Thymus (tissue), 14 donors: ENCODE results near the gene PATE3. TPM values are rescaled to one million over a fixed set of nuclear protein-coding genes. Genes with fewer than 3 reads are reported as not detected.

Experiments used
- DNase-seq, 9 donors: peaks; one replicate each; pipeline ENCODE4 v3.0.0-alpha.2; 2013; ENCODE audit warnings: low spot score in 9 of 9, low read depth in 6 of 9, missing footprints in 1 of 9
- H3K27ac ChIP-seq, 2 donors: one replicate each; pipeline ENCODE4 v1.5.1; 2013; ENCODE audit warnings: control low read depth in 1 of 2, low read depth in 1 of 2, low read length in 1 of 2, mild to moderate bottlenecking in 1 of 2, moderate library complexity in 1 of 2
- H3K27me3 ChIP-seq, 2 donors: one replicate each; pipeline ENCODE4 v1.5.1; 2013; ENCODE audit warnings: low read length in 1 of 2; ENCODE audit not compliant: control insufficient read depth in 2 of 2, insufficient read depth in 1 of 2
- H3K36me3 ChIP-seq, 2 donors: one replicate each; pipeline ENCODE4 v1.5.1; 2013; ENCODE audit warnings: low read length in 1 of 2, mild to moderate bottlenecking in 1 of 2, moderate library complexity in 1 of 2; ENCODE audit not compliant: control insufficient read depth in 2 of 2, insufficient read depth in 2 of 2
- H3K4me1 ChIP-seq, 2 donors: one replicate each; pipeline ENCODE4 v1.5.1; 2013; ENCODE audit warnings: low read length in 2 of 2; ENCODE audit not compliant: control insufficient read depth in 2 of 2, insufficient read depth in 2 of 2
- H3K4me3 ChIP-seq, 2 donors: one replicate each; pipeline ENCODE4 v1.5.1; 2013; ENCODE audit warnings: low read length in 2 of 2, control low read depth in 1 of 2, mild to moderate bottlenecking in 1 of 2
- H3K9me3 ChIP-seq, 2 donors: one replicate each; pipeline ENCODE4 v1.5.1; 2013; ENCODE audit warnings: low read length in 1 of 2, mild to moderate bottlenecking in 1 of 2; ENCODE audit not compliant: control insufficient read depth in 2 of 2, insufficient read depth in 1 of 2
- WGBS: extraction: QIAGEN DNeasy Blood & Tissue Kit; methylation state at CpG from one replicate; pipeline ENCODE4 v1.1.7; 2013; 5-methylcytosine and 5-hydroxymethylcytosine counted together
- long read RNA-seq, 10 donors: transcript quantifications; one replicate each; lab custom pipeline, GENCODE V29; 2026
- polyA plus RNA-seq: library from polyadenylated mRNA; stranded (reverse); fragments of 200-250 nt; gene quantifications from one replicate; pipeline ENCODE4 v1.2.3, GENCODE V29; 2013
- total RNA-seq: library from RNA; stranded (reverse); fragments of 120-200 nt; gene quantifications from one replicate; pipeline ENCODE4 v1.2.4, GENCODE V29; 2013
- donor health status: healthy.

The PATE3 gene, protein sequence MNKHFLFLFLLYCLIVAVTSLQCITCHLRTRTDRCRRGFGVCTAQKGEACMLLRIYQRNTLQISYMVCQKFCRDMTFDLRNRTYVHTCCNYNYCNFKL
- total RNA-seq = not detected
- not detected for polyA plus RNA-seq
- long read RNA-seq, donor 1 = 0 reads
- long read RNA-seq, donor 2 = 0 reads
- long read RNA-seq, donor 3 = 0 reads
- long read RNA-seq, donor 4 = 0 reads
- long read RNA-seq, donor 5 = 0 reads
- long read RNA-seq, donor 6 = 0 reads
- long read RNA-seq, donor 7 = 0 reads
- long read RNA-seq, donor 8 = 0 reads
- long read RNA-seq, donor 9 = 0 reads
- long read RNA-seq, donor 10 = 0 reads

DNA sequence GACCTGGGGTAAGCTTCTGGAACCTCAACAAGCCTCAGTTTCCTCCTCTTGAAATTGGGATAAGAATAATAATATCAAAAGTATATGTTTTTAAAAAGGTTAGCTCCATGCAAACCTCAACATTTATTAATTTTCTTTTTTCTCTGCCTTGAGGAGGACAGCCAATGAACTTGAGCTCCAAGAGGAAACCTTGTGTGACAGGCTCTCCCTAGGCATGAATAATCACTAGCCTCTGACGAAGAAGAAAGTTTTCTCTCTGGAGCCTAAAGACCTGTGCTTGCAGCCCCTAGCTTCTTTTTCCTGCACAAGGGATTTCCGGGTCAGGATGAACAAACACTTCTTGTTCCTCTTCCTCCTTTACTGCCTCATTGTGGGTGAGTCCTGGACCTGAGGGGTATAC is at the start of gene PATE3:
TSS of gene PATE3 (plus strand) at position 301 of the 400 bp plus-strand sequence. CDS start at position 326, 25 bp downstream.
- DNase-seq = no peak
- Histone ChIP-seq H3K27me3 (no peaks in the 10 kb centered on the region), H3K4me3 (no peak within 1 kb of the TSS), H3K4me1 (no peaks in the 10 kb centered on the region), H3K9me3 (no peaks in the 10 kb centered on the region), H3K36me3 (no peaks in the 10 kb centered on the region), H3K27ac (no peak within 1 kb of the TSS)
- WGBS = 23% methylated on average over 2 of the region's 2 CpGs

DNA sequence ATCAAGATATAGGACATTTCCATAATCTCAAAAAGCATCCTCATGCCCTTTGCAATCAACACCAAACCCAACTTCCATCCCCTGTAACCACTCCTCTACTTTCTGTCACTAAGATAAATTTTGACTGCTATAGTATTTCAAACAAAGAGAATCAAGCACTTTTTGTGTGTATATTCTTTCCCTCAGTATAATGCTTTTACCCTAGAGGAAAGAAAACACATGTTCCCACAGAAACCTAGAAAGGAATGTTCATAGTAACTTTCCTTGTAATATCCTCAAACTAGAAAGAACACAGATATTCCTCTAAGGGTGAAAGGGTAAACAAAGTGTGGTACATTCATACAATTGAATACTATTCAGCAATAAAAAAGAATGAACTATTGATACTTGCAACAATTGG is 47.3 kb upstream of the PATE3 start:
- Histone ChIP-seq H3K36me3 (no peaks in the 10 kb centered on the region), H3K27me3 (peaks cover 0 to 2% of the 10 kb centered on the region in 2 donors), H3K4me3 (no peak overlapping the region), H3K27ac (no peak overlapping the region), H3K4me1 (no peaks in the 10 kb centered on the region), H3K9me3 (no peaks in the 10 kb centered on the region)
- no peak for DNase-seq

DNA sequence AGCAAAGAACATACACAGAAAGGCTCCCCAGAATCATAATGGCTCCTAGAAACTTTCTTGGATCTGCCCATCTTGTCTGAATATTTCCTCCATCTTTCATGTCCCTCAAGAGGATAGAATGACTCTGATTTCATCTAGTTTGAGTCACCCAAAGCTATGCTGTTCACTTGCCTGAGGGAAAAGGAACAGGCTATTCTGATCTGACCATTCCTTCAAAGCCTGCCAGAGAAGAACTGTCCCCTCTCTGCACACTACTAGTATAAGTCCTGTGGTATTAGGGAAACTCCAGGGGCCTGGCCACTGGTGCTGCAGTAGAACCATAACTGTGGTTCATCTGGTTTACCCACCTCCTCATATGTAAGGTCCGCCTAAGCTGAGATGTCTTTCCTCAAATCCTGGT is 44.2 kb upstream of the PATE3 start:
- 97% methylated on average over 1 of the region's 1 CpG for WGBS
- Histone ChIP-seq H3K27ac (no peak overlapping the region), H3K4me1 (no peaks in the 10 kb centered on the region), H3K27me3 (peaks cover 0 to 2% of the 10 kb centered on the region in 2 donors), H3K36me3 (no peaks in the 10 kb centered on the region), H3K9me3 (no peaks in the 10 kb centered on the region), H3K4me3 (no peak overlapping the region)
- DNase-seq = no peak

DNA sequence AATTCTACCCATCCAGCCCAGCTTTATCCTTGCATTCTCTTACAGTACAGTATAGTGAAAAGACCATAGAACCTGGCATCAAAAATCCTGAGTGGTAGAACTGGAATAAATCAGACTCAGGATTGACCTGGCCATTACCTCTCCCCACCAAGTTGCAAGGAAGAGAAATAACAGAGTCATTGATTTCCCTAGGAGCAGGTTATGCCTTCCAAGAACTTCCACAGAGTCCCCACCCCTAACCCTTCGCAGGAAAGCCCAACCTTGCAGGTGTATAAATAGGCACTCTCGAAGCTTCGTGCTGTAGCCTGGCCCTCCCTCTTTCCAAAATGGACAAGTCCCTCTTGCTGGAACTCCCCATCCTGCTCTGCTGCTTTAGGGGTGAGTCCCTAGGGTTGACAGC is 41.9 kb upstream of the PATE3 start, which contains the start of gene PATE1:
TSS of gene PATE1 (plus strand) at position 301 of the 400 bp plus-strand sequence. CDS start at position 327, 26 bp downstream.
- Histone ChIP-seq H3K4me3 (no peak within 1 kb of the TSS), H3K36me3 (no peaks in the 10 kb centered on the region), H3K4me1 (no peaks in the 10 kb centered on the region), H3K9me3 (no peaks in the 10 kb centered on the region), H3K27ac (no peak within 1 kb of the TSS), H3K27me3 (peaks cover 0 to 2% of the 10 kb centered on the region in 2 donors)
- no peak for DNase-seq
- 92% methylated on average over 3 of the region's 3 CpGs for WGBS

DNA sequence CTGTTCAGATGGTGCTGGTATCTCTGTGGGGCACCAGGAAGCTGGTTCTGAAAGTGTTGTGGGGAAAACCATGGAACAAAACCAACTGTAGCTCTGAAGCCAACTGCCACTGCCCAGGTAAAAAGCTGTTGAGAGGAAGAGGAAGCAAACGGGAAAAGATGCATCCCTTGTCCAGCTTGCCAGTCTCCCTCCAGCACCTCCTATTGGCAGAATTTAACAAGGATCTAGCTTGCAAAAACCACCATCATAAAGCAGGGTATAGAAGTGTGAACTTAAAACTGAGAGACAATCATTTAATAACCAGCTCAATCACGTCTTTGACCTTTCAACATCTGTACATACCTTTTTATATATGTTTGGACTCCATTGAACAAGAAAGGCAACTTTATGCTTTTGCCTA is 37.3 kb upstream of the PATE3 start:
- WGBS = 67% methylated on average over 2 of the region's 2 CpGs
- Histone ChIP-seq H3K27me3 (no peaks in the 10 kb centered on the region), H3K4me3 (no peak overlapping the region), H3K36me3 (no peaks in the 10 kb centered on the region), H3K27ac (no peak overlapping the region), H3K9me3 (no peaks in the 10 kb centered on the region), H3K4me1 (no peaks in the 10 kb centered on the region)
- no peak for DNase-seq

DNA sequence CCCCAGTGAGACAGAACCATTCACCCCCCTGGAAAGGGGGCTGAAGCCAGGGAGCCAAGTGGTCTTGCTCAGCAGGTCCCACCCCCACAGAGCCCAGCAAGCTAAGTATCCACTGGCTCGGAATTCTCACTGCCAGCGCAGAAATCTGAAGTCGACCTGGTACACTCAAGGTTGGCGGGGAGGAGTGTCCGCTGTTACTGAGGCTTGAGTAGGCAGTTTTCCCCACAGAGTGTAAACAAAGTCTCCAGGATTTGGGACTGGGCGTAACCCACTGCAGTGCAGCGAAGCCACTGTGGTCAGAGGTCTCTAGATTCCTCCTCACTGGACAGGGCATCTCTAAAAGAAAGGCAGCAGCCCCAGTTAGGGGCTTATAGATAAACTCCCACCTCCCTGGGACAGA is 31.9 kb upstream of the PATE3 start:
- WGBS = 93% methylated on average over 7 of the region's 7 CpGs
- H3K4me1 ChIP-seq = no peaks in the 10 kb centered on the region
- H3K36me3 ChIP-seq = no peaks in the 10 kb centered on the region
- H3K27ac ChIP-seq = no peak overlapping the region
- no peak overlapping the region for H3K4me3 ChIP-seq
- H3K9me3 ChIP-seq = no peaks in the 10 kb centered on the region
- no peaks in the 10 kb centered on the region for H3K27me3 ChIP-seq
- DNase-seq = no peak

DNA sequence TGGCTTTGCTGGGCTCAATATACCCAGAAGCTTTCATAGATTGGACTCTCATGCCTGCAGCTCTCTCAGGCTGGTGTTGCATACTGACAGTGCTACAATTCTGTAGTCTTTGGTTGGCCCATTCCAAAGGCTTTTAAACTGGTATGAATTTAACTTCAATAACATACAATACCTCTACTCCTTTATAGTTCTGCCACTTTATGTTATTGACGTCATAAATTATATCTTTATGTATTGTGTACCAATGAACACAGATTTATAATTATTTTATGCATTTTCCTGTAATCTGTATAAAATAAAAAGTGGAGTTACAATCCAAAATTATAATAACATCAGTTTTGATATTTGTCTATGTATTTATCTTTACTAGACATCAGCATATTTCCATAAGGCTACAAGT is 25.5 kb upstream of the PATE3 start:
- Histone ChIP-seq H3K4me1 (no peaks in the 10 kb centered on the region), H3K27ac (no peak overlapping the region)

DNA sequence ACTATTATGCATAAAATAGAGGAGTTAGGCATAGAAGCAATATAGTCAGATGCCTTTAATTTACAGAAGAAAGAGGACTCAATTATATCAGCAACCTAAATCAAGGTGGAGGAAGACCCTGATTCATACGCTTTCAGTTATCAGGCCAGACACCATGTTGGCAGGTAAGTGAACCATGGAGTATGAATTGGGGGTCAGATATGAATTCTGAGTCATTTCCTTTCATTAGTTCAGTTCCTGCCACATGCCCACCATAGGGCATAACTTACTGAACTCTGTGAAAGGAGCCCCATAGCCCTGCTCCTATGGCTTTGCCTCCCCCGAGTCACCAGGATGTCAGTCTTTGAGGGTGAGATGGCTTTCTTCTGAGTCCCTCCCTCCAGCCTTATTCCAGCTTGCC is 24.4 kb upstream of the PATE3 start:
- Histone ChIP-seq H3K4me3 (no peak overlapping the region), H3K36me3 (no peaks in the 10 kb centered on the region), H3K9me3 (no peaks in the 10 kb centered on the region), H3K4me1 (no peaks in the 10 kb centered on the region), H3K27ac (no peak overlapping the region), H3K27me3 (no peaks in the 10 kb centered on the region)
- WGBS = 94% methylated on average over 2 of the region's 2 CpGs
- DNase-seq = no peak

More for the DNA sequence above, 25.5 kb upstream of the PATE3 start:
- Histone ChIP-seq H3K9me3 (no peaks in the 10 kb centered on the region), H3K4me3 (no peak overlapping the region), H3K27me3 (no peaks in the 10 kb centered on the region), H3K36me3 (no peaks in the 10 kb centered on the region)
- 95% methylated on average over 1 of the region's 1 CpG for whole genome bisulfite sequencing
- DNase-seq = no peak

DNA sequence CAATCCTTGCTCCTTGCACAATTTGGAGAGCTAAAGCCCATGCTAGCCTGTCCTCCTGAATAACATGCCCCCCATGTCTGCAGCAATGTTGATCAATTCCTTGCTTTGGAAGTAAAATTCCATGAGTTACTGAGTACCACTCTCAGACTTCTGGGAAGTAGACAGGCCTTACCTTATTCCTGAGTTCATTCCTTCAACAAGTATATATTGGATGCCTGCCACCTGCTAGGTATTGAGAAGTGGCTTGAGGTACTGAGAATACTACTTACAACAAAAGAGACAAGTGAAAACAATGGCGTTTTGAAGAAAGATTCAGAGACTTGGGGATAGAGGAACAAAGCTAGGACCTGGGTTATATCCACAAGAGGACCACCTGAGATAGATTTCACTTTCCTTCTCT is 21.7 kb upstream of the PATE3 start:
- Histone ChIP-seq H3K36me3 (no peaks in the 10 kb centered on the region), H3K4me1 (no peaks in the 10 kb centered on the region), H3K4me3 (no peak overlapping the region), H3K9me3 (no peaks in the 10 kb centered on the region), H3K27me3 (no peaks in the 10 kb centered on the region), H3K27ac (no peak overlapping the region)
- no peak for DNase-seq
- 84% methylated on average over 1 of the region's 1 CpG for WGBS
